Measurements from ENCODE around the gene CFAP74.

CFAP74 gene

DNA sequence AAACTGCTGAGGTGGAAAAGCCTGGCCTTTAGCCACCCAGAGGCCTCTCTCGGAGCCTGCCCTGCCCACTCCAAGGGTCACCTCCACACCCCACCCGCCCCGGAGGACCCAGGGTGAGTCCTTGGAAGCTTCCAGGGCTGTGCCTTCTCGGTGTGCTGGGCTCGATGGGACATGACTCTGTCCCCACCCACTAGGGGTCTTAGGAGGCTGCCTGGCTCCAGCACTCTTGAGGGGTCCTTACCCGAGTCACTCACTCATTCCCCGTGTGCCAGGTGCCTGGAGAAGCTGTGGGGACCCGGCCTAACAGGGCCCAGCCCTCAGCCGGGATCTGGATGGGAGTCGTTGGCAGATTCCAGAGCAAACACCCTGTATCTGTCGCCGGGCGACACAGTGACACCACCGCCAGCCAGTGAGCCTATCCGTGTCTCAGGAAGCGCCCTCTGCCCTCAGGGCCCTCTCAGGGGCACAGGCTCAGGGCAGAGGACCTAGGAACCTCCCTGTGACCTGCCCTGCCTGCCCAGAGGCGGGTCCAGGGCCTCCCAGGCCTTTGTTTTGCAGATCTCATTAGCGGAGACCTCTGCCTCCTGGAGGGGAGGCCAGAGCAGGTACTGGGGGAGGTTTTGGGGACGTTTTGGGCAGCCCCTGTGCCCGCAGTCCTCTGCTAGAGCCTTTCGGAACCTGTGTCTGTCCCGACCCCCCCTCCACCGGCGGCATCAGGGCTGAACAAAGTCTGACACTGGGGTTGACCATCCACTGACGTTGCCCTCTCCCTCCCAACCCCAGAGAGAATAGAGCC is 43.6 kb upstream of the CFAP74 start:
- H3K9me3 ChIP-seq = no peaks in the 10 kb centered on the region
- H3K36me3 ChIP-seq = no peaks in the 10 kb centered on the region
- TF ChIP-seq, protein P1, sequence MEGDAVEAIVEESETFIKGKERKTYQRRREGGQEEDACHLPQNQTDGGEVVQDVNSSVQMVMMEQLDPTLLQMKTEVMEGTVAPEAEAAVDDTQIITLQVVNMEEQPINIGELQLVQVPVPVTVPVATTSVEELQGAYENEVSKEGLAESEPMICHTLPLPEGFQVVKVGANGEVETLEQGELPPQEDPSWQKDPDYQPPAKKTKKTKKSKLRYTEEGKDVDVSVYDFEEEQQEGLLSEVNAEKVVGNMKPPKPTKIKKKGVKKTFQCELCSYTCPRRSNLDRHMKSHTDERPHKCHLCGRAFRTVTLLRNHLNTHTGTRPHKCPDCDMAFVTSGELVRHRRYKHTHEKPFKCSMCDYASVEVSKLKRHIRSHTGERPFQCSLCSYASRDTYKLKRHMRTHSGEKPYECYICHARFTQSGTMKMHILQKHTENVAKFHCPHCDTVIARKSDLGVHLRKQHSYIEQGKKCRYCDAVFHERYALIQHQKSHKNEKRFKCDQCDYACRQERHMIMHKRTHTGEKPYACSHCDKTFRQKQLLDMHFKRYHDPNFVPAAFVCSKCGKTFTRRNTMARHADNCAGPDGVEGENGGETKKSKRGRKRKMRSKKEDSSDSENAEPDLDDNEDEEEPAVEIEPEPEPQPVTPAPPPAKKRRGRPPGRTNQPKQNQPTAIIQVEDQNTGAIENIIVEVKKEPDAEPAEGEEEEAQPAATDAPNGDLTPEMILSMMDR (IDR thresholded peaks at IDR 0.05; ENCODE audit: low read depth, low read length) = no peak
- no peak overlapping the region for H3K4me3 ChIP-seq (ENCODE audit: low read depth, low read length)
- no peak for DNase-seq
- H3K27me3 ChIP-seq = peaks cover 57% of the 10 kb centered on the region
- no peaks in the 10 kb centered on the region for H3K4me1 ChIP-seq

DNA sequence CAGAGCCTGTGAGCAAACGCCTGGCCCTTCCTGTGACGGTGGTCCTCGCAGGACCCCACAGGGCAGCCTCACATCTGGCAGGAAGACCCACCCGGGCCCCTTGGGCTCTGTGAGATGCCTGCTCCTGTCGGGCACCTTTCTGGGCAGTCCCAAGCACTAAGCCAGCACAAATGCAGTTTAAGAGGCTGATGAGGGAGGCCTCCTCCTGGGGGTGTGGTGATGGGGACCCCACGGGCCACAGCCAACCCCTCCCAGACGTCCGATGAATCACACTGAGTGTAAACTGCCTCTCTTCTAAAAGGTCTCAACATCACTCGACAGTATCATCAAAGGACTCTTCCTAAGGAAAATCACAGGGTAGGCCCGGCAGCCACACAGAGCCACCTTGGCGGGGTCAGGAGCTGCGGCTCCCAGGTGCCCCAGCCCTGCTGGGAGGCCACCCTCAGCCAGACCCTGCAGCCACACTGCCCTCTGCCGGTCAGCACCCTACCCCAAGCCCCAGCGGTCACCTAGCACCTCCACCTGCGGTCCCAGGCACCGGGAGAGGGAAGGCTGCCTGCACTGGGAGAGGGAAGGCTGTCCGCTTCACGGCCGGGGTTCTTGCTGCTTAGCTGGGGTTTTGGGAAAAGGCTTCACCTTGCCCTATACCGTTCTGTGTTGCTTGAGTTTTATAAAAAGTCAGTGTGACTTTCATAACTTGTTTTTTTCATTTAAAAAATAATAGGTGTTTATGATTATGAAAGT is 42.8 kb upstream of the CFAP74 start:
- no peak overlapping the region for H3K4me3 ChIP-seq (ENCODE audit: low read depth, low read length)
- TF ChIP-seq, protein P1 (IDR thresholded peaks at IDR 0.05; ENCODE audit: low read depth, low read length) = peak; percentile 82
- peaks cover 49% of the 10 kb centered on the region for H3K27me3 ChIP-seq
- DNase-seq = peak; percentile 78
- no peaks in the 10 kb centered on the region for H3K4me1 ChIP-seq
- H3K9me3 ChIP-seq = no peaks in the 10 kb centered on the region
- H3K36me3 ChIP-seq = no peaks in the 10 kb centered on the region

DNA sequence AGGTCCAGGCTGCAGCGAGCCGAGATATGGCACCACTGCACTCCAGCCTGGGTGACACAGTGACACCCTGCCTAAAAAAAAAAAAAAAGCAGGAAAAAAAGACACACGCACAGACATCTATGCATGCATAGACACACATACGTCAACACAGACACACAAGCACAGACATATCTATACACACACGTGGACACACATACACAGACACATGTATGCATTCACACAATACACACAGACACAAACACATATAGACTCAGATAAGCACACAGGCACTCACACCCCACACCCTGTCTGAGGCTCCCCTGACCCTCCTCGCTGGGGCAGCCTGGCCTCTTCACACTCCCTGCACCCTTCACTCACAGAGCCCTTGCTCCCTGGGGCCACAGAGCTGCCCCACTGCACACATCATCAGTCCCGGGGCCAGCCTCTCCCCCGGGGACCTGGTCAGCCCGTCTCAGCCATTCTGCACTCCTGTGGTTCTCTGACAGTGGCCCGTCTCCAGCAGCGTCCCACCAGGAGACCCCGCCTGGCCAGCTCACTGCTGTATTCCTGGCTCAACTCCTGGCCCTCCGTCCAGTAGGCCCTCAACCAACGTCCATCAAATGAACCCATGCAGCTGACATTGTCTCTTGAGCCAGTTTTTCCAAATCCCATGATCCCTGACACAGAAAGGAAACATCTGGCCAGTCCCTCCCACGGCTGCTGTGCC is 42.0 kb upstream of the CFAP74 start:
- Histone ChIP-seq H3K27me3 (peaks cover 49% of the 10 kb centered on the region), H3K4me1 (no peaks in the 10 kb centered on the region), H3K9me3 (no peaks in the 10 kb centered on the region), H3K4me3 (ENCODE audit: low read depth, low read length) (no peak overlapping the region), H3K36me3 (no peaks in the 10 kb centered on the region)
- TF ChIP-seq, protein P1 (IDR thresholded peaks at IDR 0.05; ENCODE audit: low read depth, low read length) = no peak
- no peak for DNase-seq

DNA sequence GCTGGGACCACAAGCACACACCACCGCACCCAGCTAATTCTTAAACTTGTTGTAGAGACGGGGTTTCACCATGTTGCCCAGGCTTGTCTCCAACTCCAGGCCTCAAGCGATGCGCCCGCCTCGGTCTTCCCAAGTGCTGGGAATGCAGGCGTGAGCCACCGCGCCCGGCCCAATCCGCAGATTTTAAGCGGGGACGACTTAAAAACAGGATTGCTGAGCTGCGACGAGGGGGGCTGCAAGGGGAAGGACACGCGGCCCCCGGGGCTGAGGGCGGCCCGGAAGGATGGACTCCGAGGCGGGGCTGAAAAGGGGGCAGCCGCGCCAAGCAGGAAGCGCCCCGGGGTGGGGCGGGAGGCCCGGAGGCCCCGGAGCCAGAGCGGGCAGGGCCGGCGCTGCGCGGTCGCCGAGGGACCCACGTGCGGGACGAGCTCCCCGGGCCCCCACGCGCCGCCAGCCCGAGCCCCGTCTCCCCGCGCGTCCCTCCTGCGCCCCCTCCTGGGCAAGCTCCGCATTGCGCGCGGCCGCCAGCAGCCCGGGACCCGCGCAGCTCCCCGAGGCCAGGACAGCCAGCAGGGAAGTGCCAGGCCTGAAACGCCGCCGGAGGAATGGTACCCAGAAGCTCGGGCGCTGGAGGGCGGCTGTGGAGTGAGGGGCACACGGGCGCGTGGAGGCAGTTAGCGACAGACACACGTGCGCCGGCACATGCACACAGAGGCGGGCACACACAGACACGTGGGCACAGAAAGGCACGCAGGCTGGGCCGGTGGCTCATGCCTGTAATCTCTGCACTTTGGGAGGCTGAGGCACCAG is 41.1 kb upstream of the CFAP74 start:
- Histone ChIP-seq H3K4me1 (no peaks in the 10 kb centered on the region), H3K36me3 (no peaks in the 10 kb centered on the region), H3K9me3 (no peaks in the 10 kb centered on the region), H3K4me3 (ENCODE audit: low read depth, low read length) (0 out of 2 replicates have a peak overlapping the region, but pooled peaks have one; percentile 16), H3K27me3 (peaks cover 51% of the 10 kb centered on the region)
- peak; percentile 83 for DNase-seq
- TF ChIP-seq, protein P1 (IDR thresholded peaks at IDR 0.05; ENCODE audit: low read depth, low read length) = peak; percentile 59

DNA sequence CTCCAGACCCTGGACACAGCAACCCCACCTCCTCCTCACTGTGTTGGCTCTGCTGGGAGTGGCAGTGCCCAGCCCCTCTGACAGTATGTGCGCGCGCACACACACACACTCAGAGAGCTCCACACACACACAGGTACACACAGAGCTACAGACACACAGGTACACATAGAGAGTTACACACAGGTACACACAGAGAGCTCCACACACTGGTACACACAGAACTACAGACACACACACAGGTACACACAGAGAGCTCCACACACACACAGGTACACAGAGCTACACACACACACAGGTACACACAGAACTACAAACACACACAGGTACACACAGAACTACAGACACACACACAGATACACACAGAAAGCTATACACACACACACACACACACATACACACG is 40.3 kb upstream of the CFAP74 start:
- Histone ChIP-seq H3K4me1 (no peaks in the 10 kb centered on the region), H3K4me3 (ENCODE audit: low read depth, low read length) (no peak overlapping the region), H3K9me3 (no peaks in the 10 kb centered on the region), H3K36me3 (no peaks in the 10 kb centered on the region), H3K27me3 (peaks cover 51% of the 10 kb centered on the region)
- TF ChIP-seq, protein P1 (IDR thresholded peaks at IDR 0.05; ENCODE audit: low read depth, low read length) = no peak
- DNase-seq = no peak
